ENCODE data around the gene KIF16B.
A peak's percentile ranks its signal among the peaks of the same experiment; 100 is the strongest.

KIF16B gene

GRCh38 chr20:16404171-16404570, 169.1 kb downstream of the KIF16B start:
- H3K4me3 ChIP-seq (ENCODE audit: low read depth, low read length): no peak overlapping the region
- no peak for DNase-seq (ENCODE audit: low read depth)
- TF ChIP-seq, protein P1, sequence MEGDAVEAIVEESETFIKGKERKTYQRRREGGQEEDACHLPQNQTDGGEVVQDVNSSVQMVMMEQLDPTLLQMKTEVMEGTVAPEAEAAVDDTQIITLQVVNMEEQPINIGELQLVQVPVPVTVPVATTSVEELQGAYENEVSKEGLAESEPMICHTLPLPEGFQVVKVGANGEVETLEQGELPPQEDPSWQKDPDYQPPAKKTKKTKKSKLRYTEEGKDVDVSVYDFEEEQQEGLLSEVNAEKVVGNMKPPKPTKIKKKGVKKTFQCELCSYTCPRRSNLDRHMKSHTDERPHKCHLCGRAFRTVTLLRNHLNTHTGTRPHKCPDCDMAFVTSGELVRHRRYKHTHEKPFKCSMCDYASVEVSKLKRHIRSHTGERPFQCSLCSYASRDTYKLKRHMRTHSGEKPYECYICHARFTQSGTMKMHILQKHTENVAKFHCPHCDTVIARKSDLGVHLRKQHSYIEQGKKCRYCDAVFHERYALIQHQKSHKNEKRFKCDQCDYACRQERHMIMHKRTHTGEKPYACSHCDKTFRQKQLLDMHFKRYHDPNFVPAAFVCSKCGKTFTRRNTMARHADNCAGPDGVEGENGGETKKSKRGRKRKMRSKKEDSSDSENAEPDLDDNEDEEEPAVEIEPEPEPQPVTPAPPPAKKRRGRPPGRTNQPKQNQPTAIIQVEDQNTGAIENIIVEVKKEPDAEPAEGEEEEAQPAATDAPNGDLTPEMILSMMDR (IDR thresholded peaks at IDR 0.05; ENCODE audit: control insufficient read depth, extremely low read depth, insufficient read depth): no peak

DNA sequence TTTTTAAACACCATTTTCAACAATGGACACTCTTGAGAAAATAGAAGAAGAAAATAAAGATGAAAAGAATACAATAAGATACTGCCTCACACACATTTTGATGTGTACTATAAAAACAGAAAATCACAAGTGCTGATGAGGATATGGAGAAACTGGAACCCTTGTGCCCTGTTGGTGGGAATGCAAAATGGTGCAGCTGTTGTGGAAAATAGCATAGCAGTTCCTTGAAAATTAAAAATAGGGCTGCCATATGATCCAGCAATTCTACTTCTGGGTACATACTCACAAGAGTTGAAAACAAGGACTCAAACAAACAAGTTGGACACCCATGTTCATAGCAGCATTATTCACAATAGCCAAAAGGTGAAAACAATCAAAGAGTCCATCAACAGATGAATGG, 173.0 kb downstream of the KIF16B start:
- no peak overlapping the region for H3K4me3 ChIP-seq (ENCODE audit: low read depth, low read length)
- DNase-seq (ENCODE audit: low read depth): no peak
- TF ChIP-seq, protein P1 (IDR thresholded peaks at IDR 0.05; ENCODE audit: control insufficient read depth, extremely low read depth, insufficient read depth): no peak

GRCh38 chr20:16399801-16400200, 173.4 kb downstream of the KIF16B start:
- no peak for DNase-seq (ENCODE audit: low read depth)
- H3K4me3 ChIP-seq (ENCODE audit: low read depth, low read length): no peak overlapping the region
- TF ChIP-seq, protein P1 (IDR thresholded peaks at IDR 0.05; ENCODE audit: control insufficient read depth, extremely low read depth, insufficient read depth): no peak

- no peak overlapping the region for H3K4me3 ChIP-seq (ENCODE audit: low read depth, low read length)
- DNase-seq (ENCODE audit: low read depth): peak; percentile 14
- TF ChIP-seq, protein P1 (IDR thresholded peaks at IDR 0.05; ENCODE audit: control insufficient read depth, extremely low read depth, insufficient read depth): no peak
Observed at GRCh38 chr20:16397086-16397485, 176.2 kb downstream of the KIF16B start.

DNA sequence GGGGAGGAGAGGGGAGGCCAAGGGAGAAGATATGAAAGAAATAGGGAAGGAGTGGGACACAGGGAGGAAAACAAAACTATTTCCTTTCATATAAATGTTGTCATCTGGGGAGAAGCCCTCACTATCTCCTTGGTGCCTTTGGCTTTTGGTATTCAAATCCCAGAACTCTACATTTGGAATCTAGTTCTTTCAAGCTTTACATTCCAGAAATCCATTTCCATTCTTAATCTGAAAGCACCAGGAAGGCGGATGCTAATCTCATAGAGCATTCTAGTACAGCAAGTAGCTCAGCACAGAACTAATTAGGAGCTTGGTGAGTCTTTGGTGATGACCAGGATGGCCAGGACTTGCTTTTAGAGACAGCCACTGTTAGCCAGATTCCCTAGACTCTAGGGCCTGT, 177.9 kb downstream of the KIF16B start:
- DNase-seq (ENCODE audit: low read depth): no peak
- TF ChIP-seq, protein P1 (IDR thresholded peaks at IDR 0.05; ENCODE audit: control insufficient read depth, extremely low read depth, insufficient read depth): no peak
- H3K4me3 ChIP-seq (ENCODE audit: low read depth, low read length): no peak overlapping the region

- TF ChIP-seq, protein P1 (IDR thresholded peaks at IDR 0.05; ENCODE audit: control insufficient read depth, extremely low read depth, insufficient read depth): no peak
- H3K4me3 ChIP-seq (ENCODE audit: low read depth, low read length): no peak overlapping the region
- DNase-seq (ENCODE audit: low read depth): no peak
Observed at GRCh38 chr20:16394784-16395183, 178.5 kb downstream of the KIF16B start.

GRCh38 chr20:16393836-16394235, 179.4 kb downstream of the KIF16B start:
- H3K4me3 ChIP-seq (ENCODE audit: low read depth, low read length): no peak overlapping the region
- TF ChIP-seq, protein P1 (IDR thresholded peaks at IDR 0.05; ENCODE audit: control insufficient read depth, extremely low read depth, insufficient read depth): no peak
- DNase-seq (ENCODE audit: low read depth): no peak

Data from LNCaP clone FGC (cell line).